GM18511 (cell line): ENCODE data around the gene HIRA.
"Not testable (repeated sequence)": the region's sequence is repeated elsewhere in the genome, so short reads cannot be mapped to it uniquely, and the experiment has no call there.

Source experiments
- ATAC-seq: cut with Tn5 transposase; IDR thresholded peaks from one replicate; pipeline ENCODE4 v1.9.1; 2021; ENCODE audit warnings: mild to moderate bottlenecking, moderate library complexity; ENCODE audit not compliant: unreplicated experiment

HIRA gene

GRCh38 chr22:19445279-19445982 lies 13.9 kb upstream of the HIRA start:
- not testable (repeated sequence) for ATAC-seq

DNA sequence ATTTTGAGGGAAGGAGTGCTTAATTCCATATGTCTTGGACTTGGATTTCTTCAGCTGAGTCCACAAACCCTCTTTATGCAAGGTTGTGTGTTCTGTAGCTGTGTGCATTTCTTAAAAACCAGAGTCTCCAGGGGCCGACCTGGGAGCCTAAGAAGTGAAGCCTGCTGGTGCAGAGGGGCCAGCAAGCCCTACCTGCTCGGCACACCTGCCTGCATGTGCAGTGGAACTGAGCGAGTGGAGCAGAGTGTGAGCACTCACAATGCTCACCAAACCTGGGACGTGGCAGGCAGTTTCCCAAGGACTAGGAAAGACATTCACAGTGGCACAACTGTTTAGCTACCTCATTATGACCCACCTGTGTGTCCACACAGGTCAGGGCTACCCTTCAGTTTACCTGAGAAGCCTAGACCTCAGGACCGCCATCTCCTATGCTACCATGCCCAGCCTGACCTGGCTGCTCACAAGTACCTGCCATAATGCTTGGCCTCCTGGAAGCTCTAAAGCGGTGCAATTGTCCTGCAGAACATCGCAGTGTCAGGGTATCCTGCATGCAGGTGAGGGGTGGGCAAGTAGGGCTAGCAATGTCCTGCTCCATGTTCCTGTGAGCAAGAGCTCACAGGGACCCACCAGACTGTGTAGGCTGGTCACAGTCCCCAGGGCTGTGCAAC lies 12.1 kb upstream of the HIRA start:
- ATAC-seq, result no peak

GRCh38 chr22:19442166-19442565 lies 10.6 kb upstream of the HIRA start:
- no peak for ATAC-seq

DNA sequence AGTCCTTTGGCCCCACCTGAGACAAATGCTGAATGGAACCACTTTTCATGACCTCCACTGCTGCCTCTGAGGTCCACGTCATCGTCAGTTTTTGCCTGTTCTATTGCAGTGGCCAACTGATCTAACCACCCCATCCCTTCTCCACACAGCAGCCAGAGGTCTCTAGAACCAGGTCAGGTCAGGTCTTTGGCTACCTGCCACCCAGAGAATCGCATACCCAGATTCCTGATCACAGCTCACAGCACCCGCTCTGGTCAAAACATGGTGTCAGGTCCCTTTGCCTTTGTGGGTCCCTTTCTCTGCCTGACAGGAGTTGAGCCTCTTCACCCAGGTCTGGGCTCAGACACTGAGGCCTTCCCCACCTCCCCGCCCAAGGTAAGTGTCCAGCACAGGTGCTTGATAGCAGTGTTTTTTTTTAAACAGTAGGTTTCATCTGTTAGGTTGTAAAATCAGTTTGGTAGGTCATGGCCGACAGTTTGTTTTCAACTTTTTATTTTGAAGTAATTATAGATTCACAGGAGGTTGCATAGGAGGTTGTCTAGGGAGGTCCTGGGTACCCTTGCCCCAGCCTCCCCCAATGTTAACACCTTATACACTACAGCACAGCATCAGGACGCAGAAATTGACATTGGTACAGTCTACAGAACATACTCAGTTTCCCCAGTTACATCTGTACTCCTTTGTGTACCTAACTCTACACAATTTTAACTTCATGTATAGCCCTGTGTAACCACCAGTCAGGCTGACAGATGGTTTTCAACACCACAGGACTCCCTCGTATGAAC lies 9.1 kb upstream of the HIRA start:
- no peak for ATAC-seq

DNA sequence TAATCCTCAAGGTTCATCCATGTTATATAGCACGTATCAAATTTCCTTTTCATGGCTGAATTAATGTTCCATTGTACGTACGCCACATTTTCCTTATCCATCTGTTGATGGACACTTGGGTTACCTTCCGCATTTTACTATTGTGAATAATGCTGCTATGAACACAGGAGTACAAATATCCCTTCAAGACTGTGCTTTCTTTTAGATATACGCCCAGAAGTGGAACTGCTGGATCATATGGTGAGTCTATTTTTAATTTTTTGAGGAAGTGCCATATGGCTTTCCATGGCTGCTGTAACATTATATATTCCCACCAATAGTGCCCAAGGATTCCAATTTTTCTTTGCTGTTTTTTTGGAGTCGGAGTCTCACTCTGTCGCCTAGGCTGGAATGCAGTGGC lies 6.8 kb upstream of the HIRA start:
- ATAC-seq, result no peak

DNA sequence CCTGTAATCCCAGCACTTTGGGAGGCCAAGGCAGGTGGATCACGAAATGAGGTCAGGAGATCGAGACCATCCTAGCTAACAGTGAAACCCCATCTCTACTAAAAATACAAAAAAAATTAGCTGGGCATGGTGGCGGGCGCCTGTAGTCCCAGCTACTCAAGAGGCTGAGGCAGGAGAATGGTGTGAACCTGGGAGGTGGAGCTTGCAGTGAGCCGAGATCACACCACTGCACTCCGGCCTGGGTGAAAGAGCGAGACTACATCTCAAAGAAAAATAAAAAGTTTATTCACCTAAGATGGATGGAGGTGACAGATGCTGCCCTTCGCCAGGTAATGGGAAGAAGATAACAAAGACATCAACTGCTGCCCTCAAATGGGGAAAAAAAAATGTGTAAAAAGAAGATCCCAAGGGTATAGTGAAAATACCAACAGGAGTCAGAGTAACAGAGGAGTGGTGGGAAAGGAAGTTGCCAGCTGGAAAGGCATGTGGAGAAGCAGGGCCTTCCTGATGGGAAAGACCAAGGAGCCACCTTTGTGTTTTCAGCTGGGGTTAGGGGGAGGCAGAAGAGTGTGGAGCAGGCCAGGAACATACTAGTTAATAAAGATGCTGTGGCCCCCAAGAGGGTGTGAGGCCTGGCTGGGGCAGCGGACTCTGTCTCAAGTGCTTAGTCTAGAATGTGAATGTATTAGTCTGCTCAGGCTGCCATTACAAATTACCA lies 5.1 kb upstream of the HIRA start:
- ATAC-seq, result not testable (repeated sequence)

DNA sequence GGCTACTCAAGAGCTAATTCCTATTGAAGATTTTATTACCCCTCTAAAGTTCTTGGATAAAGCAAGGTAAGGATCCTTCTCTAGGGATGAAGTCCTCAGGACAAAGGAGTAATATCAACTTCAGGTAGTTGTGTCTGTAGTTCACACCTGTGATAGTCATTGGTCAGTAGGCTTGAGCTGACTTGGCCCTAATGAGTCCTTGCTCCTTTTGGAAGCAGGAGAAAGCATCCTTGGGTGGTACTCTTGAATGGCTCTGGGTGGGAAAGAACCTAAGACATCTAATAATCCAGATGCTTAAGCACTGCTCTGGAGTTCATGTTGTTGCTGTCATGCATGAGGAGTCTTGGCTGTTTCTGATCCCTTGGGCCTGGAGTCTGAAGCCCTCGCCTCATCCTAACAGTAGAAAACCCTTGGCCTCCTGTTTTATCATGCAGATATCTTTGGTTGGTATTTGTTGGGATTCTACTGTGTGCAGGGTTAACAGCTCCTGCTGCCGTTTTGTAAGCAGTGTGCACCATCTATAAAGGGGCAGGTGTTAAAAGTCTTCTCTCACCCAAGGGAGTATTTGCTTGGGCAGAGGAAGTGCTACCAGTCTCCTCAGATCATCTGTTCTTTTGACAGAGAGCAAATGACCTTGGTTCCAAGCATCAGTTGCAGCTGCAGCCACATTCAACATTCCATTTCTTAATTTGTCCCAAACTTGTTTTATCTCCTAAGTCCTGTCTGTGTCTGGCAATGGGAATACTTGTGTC lies 3.5 kb upstream of the HIRA start:
- no peak for ATAC-seq

DNA sequence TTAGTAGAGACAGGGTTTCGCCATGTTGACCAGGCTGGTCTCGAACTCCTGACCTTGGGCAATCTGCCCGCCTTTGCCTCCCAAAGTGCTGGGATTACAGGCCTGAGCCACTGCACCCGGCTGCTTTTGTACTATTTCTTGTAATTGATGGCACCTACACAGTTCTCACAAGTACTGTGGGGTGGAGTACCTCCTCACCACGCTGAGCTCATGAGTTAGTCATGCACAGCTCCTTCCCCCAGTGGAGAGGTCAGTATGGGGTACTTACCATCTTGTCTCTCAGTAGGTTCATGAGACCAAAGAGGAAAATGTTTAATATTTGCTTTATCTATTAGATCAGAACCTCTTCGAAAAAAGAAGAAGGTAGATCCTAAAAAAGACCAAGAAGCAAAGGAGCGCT lies 2.9 kb upstream of the HIRA start:
- no peak for ATAC-seq

GRCh38 chr22:19432133-19432851 lies 759 bp upstream of the HIRA start, which contains the start of gene MRPL40:
Gene MRPL40 (plus strand): TSS chr22:19432545. CDS start chr22:19432555, 10 bp downstream.
- ATAC-seq, result peak; percentile 78

GRCh38 chr22:19430890-19431541 lies 517 bp downstream of the HIRA start:
- ATAC-seq, result peak; percentile 1

- no peak for ATAC-seq
Measured at GRCh38 chr22:19429950-19430889, 1.3 kb downstream of the HIRA start.

DNA sequence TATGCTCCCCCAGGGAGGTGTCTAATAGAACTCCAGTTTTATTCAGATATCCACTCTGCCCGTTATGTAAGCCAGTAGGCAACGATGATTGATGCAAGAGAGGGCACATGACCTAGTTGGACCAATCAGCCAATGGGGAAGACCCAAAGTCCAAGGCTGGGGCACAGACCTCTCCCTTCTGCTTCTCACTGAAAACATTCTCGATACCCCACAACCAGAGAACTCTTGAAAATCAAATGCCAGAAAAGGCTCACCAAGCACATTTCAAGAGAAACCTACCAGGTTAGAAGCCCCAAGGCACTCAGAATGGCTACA lies 7.4 kb downstream of the HIRA start:
- ATAC-seq, result no peak

- ATAC-seq, result no peak
Measured at GRCh38 chr22:19422440-19423301, 8.9 kb downstream of the HIRA start.

DNA sequence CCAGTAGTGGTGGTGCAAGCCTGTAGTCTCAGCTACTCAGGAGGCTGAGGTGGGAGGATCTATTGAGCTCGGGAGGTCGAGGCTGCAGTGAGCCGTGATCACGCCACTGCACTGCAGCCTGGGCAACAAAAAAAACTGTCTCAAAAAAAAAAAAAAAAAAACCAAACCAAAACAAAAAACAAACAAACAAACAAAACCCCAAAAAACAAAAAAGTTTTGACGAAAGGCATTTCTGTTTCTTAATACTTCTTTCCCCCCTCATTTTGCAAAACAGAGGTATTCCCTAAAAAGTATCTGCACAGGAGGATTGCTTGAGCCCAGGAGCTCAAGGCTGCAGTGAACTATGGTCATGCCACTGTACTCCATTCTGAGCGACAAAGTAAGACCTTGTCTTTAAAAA lies 11.2 kb downstream of the HIRA start:
- ATAC-seq, result no peak

- peak; percentile 57 for ATAC-seq
Measured at GRCh38 chr22:19419464-19420178, 11.9 kb downstream of the HIRA start.

DNA sequence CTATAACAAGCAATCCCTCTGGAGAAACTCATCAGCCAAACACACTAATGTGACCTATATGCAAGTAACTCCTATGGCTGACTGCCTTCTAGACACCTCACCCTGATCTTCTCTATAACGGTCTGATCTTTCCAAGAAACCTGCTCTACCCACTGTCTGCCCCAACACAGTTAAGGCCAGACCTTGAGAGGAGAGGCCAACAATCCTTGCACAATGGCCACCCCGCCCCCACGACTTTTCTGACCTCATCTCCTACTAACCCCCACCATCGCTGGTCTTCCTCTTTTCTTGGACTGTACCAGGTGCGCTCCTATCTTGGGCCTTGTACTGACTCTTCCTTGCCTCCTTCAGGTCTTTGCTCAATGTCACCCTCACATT lies 12.5 kb downstream of the HIRA start:
- no peak for ATAC-seq

DNA sequence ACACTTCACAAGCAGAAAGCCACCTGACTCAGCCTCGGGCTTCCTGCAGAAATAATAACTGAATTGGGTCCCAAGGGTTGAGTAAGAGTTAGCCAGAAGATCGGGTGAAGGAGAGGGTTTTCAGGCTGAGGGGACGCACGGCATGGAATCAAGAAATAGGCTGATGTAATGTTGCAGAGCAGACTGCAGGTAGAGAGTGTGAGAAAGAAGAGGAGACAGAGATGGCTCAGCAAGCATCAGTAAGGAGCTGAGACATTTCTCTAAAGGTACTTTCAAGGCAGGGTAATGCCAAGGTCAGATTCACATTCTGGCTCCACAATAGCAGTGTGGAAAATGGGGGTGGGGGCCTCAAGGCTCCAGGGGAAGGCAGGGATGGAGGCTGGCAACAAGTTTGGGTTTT lies 18.6 kb downstream of the HIRA start:
- no peak for ATAC-seq
